Dermis blood vessel endothelial cell (primary cell): ENCODE results near the gene TPPP3. TPM values are rescaled to one million over a fixed set of nuclear protein-coding genes. Genes with fewer than 3 reads are reported as not detected.

Experiments
- DNase-seq: peaks from one replicate; pipeline ENCODE4 v3.0.0; 2010
- total RNA-seq: library from RNA; depleted of rRNA; stranded (reverse); fragments of >200 nt; gene quantifications from 2 replicates; pipeline ENCODE4 v1.2.3, GENCODE V29; 2014

TPPP3 gene
- total RNA-seq, 1 donor from 2014 or later: not detected

DNA sequence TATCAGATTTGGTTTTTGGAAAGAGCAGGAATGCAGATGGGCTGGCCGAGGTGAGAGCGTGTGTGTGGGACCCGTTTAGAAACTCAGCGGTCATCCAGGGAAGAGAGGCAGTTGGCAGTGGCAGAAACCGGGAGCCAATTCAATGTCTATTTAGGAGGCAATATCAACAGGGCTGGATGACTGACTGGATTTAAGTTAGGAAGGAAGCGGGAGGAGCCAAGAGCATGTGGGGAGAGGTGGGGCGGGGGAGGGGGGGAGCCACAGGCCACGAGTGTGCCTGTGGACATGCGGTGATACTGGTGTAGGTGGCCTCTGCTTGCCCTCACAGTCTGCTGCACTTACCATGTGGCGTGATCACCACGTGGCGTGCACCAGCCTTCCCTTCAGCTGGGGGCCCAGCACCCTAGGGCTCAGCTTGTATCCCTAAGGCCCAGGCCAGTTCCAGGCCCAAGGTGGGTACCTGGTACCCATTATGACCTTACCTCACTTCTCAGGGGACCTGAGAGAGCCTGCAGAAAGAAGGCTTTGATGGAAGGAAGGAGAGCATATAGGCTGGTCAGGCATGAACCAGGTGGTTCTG is 10.8 kb upstream of the TPPP3 start:
- DNase-seq: peak; percentile 52

DNA sequence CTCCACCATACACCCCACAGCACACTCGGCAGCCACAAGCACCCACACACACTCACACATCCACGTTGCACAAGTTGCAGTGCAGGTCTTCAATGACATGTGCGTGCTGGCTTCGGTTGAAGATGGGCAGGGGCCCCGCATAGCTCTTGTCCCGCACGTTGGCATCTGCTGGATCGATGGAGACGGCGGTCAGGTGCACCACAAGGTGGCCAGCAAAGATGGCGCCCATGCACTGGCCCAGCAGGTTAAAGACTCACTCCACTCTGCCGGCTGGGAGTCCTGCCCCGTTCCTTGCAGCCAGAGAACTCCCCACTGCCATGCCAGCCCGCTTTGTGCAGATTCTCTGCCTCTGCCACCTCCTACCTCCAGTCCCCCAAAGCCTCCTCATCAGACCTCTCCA is 7.6 kb upstream of the TPPP3 start:
- no peak for DNase-seq

DNA sequence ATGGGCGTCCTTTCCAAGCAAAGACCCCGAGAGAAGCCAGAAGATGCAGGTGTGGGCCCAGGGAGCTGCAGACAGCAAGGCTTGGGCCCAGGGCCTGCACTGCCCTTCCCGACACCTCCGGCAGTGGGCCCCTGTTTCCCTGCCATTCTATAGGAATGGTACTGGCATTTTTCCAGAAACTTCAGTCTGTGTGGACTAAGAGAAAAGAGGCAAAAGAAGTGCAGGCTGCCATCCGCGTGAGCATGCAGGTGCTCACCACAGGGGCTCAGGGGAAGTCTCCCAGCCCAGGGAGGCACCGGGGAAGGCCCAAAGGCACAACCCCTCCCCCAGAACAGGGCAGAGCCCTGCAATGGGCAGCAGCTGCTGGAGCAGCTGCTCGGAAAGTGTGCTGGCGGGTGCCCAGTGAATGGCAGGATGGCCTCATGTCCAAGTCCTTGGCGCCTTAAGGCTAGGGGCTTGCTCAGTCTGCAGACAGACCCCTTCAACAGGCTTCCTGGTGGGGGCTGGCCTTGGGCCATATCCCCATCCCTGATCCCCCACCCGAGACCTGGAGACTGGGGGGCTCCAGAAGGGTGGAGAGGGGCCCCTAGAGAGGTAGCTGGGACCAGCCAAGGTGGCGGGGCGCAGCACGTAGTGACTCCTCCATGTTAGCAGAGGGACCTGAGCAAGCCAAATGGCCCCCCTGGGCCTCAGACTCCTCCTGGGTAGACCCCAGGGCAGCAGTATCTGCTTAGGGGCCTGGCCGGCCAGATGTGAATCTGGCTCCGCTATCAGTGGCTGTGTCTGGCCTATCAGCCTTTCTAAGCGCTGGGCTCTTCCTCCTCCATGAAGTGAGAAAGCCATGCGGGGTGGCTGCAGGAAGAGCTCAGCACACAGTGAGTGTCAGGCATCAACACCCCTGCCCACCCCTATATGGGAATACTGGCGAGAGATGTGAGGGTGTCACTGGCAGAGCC is 6.7 kb upstream of the TPPP3 start:
- no peak for DNase-seq

DNA sequence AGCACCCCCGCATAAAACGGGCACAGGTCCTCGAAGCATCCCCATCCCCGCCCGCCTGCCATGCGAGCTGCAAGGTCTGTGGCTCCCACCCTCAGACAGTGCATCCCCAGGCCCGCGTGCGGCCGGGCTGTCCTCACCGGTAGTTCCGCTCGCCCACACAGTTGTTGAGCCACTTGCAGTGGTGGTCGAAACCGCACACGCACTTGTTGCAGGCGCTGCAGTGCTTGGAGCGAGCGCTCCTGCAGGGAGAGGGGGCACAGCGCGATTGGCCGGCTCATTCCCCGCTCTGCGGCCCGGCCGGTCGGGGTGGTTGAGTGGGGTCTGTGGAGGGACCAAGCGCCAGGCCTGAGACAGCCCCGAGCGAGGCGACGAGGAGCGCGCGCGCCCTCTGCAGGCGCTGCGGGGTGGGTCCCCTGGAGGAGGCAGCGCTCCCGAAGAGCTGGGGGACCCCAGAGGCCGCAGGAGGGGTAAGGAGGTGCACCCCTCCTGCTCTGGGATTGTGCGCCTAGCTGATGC is 6.0 kb upstream of the TPPP3 start:
- peak; percentile 69 for DNase-seq

DNA sequence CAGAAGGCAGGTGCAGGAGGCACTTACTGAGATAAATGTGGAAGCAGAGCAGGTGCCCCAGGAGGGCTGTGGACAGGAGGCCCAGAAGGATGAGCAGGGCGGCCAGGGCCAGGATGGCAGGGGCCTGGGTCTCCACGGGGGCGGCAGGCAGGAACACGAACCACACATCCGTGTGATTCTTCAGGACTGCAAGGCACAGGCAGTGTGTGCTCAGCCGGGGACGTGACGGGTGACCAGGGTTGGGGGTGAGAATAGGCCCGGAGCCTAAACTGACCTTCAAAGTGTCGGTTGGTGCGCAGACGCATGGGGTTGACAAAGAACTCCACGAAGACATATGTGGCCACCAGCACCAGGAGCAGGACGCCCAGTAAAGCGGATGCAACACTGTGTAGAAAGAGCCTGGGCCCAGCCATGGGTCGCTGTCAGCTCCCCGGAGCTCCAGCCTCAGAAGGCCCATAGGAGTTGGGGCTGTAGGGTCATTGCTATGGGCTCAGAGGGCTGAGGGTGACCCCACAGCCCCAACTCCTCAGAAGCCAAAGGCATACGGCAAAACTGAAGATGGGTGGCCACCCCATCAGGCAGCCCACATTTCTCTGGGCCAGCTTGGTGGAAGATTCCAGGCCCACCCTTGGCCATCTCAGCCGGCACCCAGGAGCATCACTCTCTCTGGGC is 5.4 kb upstream of the TPPP3 start:
- DNase-seq: no peak

DNA sequence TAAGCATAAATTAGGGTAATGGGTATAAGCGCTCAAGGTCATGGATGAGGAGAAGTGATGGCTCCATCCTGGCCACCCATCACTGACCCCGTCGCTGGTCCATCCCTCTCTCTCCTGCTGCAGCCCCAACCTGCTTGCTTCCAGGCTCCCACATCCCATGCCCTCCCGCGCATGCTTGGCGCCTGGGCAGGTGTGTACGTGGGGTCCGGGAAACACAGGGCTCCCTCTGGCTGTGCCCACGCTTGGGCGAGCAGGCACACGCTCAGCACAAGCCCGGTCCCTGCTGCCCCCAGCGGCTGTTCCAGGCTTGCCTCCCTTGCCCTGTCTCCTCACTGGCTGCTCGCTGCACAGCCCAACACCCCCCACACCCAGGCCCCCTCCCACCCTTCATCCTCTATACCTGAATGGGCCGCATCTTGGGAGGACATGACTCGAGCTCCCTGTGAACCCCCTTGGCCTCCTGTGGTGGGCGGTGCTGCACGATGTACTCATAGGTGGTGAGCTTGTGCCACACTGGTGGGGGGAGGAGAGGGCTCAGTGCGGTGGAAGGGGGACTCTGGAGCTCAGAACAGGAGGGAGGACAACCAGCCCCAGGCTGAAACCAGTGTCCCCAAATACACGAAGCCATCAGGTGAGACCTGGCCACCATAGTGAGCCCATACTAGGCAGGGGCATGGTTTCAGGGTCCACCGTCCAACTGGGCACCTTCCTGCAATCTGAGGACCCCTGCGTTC is 4.7 kb upstream of the TPPP3 start:
- DNase-seq: no peak

DNA sequence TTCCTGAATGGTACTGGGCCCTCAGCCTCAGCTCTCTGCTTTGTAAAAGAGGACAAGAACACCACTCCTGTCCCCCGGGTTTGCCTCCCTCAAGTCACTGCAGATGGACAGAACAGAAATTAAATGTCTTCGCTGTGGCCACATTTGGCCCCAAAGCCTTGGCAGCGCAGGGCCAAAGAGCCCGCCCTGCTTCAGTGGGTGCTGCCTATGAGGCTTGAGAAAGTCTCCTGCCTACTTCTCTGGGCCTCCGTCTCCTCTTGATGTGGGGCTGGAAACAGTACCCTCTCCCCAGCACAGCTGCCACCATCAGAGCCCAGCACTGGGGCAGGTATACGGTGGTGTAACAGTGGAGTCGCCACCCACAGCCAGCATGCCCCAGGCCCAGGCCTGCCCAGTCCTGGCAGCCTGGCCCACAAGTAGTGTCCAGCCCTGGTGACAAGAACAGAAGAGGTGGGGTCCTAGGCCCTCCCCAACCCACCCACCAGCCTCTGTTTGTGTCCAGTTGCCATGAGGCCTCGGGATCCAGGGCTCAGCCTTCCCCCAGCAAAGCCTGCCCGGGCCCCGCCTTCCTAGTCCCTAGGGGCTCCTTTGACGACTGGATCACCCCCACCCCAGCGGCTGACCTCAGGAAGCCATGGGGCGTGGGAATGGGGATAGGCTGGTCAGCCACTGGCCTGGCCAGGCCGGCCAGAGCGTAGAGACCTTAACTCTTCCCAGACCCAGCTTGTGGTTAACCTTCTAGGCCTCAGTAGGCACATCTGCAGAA is 3.9 kb upstream of the TPPP3 start:
- DNase-seq: no peak

DNA sequence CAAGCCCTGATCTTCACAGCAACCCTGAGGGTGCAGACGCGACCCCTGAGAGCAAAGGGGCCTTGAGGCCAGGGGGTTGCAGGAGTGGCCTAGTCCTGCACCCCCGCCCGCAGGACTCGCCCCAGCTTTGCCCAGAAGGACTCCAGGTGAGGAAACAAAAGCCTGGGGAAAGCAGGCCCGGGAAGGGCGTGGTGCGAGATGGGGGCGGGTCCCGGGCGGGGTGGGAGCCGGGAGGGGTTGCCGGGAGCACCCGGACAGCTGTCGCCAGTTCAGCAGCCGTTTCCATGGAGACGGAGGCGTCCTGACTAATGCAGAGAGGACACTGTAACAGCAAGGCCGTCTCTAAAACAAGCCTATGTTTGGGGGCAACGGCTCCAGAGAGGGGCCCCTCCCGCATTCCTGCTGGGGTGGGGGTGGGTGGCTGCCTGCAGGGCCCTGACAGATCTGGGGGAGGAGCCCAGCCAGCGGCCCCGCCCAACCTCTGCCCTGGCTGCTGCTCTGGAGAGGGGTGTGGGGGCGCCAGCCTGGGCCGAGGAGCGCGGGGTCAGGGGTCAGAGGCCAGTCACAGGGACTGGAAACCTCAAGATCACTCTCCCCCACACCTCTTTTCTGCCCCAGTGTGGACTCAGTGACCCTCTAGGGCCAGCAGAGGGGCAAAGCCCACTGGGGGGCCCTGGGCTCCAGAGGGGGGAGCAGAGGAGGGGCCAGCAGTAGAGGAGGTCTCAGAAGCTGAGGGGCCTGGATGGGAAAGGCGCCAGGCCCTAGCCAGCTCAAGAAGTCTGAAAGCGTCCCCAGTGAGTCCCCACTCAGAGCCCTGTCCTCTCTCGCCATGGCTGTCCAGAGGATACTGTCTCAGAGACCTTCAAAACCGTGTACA is 3.1 kb upstream of the TPPP3 start:
- DNase-seq: peak; percentile 70

DNA sequence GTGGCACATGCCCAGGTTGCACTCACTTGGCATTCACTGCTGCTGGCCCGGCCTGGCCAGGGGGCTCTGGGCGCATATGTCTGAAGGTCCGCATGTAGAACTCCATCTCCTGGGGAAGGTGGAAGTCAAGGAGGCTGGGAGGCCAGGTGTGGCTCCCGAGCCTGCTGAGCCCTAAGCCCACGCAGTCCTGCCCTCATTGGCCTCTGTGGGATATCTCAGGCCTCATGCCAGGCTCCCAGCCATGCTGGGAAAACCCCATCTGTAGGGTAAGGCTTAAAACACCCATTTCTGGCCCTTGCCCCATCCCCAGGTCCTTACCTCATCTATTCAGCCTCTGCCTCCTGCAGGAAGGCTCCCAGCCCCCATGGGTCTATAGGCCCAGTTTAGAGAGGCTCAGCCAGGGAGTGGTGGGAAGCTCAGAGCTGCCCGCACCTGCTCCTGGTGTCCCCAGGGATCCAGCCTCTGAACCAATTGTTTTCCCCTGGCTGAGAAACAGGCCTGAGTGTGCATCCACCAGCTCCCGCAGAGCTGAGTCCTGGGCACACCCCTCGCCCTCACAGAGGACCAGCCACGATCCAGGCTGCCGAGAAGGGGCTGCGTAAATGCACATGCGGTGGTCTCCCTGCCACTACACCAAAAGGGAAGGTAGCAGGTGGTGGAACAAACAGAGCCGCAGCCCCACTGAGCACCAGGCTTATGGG is 2.3 kb upstream of the TPPP3 start:
- peak; percentile 41 for DNase-seq

DNA sequence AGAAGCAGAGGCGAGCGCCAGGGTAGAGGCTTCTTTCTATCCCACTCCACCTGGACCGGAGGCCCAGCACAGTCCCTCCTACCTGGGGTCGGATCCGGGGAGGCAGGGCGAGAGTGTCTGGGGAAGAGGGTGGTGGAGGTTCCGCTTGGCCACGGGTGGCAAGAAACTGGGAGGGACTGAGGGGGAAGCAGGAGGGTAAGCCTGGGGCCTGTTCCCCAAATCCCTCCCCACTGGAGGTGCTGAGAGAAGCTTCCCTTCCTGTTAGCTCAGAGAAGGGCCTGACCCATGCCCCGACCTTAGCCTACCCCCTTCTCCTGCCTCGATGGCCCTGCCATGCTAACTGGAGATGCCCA is 1.8 kb upstream of the TPPP3 start:
- no peak for DNase-seq

DNA sequence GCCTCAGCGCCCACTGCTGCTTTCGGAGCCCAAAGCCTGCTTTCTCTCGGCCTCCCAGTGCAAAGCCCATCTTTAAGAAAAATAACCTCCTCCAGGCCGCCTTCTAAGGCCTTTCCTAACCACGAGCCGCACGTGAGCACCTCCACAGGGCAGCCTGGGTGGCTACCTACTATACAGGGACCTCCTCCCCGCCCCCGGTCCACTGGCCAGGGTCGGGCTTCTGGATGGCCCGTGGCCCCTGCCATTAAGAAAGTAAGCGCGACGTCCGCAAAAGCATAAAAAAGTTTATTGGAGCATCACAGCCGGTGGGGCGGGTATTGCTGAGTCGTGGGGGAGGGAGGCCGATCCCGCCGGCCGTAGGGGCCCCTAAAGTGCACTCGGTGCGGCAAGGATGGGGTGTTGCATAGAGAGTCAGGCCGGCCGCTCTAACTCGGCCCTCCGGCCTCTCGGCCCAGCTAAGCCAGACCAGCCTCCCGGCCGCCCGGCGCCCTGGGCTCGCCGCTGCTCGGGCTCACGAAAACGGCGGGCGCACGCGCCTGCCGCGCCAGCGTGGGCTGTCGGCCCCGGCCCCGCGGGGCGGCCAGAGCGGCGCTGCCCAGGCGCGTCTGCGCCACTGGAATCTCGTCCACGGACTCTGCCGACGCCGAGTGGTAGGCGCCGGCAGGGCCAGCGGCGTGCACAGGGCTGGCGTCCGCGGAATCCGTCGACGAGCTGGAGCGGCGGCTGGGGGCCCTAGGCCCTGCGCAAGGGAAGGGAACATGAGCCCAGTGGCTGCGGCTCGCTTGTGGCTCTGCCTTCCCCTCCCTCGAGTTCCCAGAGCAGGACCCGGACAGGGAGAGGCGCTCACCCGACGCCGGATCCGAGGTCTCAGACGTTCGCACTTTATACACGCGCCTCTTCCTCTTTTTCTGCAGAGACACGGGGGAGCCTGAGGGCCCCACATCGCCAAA is 1.1 kb upstream of the TPPP3 start:
- peak; percentile 32 for DNase-seq

DNA sequence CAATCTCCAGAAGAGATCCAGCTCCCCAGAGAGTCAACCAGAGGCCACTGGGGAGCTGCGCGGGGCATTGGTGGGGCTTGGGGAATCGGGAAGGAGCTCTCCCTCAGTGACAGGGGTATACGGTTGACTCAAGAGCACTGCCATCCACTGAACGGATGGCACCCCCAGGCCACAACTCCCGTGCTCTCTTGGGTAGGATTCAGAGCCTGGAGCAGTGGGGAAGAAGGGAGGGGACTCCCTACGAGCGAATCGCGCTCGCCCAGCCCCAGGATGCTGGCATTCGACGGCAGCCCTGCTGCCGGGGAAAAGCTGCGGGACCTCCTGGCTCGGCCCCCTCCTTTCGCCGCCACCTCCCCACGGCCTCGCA is 473 bp upstream of the TPPP3 start:
- DNase-seq: peak; percentile 30

DNA sequence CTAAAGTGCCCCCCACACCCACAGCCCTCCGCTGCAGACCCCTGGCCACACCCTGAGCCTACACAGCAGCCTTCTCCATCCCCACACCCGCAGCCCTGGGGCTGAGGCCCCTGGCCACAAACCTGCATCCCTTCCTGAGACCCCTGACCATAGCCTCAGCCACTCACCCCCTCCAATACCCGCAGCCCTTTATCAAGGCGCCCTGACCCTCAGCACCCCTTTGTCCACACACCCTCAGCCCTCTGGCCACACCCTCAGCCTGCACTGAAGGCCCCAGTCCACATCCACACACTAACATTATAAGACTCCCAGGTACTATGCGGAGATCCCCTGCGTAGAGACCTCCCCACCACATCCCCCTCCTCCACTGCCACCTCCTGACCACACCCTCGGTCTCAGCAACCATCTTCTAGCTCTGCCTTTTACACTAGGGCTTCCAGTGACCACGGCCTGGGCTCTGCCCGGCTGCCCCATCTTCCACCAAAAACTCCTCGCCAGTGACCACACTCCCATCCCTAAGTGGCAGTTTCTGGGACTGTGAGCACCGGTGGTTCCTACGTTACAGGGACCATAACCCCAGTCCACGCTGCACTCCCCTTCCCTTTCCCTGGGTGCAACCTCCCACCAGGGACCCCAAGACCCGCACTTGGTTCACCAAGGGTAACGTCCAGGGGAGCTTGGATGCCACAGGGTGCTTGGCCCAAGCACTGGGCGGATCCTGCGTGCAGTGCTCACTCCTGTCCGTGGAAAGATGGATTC is 818 bp downstream of the TPPP3 start:
- DNase-seq: no peak

DNA sequence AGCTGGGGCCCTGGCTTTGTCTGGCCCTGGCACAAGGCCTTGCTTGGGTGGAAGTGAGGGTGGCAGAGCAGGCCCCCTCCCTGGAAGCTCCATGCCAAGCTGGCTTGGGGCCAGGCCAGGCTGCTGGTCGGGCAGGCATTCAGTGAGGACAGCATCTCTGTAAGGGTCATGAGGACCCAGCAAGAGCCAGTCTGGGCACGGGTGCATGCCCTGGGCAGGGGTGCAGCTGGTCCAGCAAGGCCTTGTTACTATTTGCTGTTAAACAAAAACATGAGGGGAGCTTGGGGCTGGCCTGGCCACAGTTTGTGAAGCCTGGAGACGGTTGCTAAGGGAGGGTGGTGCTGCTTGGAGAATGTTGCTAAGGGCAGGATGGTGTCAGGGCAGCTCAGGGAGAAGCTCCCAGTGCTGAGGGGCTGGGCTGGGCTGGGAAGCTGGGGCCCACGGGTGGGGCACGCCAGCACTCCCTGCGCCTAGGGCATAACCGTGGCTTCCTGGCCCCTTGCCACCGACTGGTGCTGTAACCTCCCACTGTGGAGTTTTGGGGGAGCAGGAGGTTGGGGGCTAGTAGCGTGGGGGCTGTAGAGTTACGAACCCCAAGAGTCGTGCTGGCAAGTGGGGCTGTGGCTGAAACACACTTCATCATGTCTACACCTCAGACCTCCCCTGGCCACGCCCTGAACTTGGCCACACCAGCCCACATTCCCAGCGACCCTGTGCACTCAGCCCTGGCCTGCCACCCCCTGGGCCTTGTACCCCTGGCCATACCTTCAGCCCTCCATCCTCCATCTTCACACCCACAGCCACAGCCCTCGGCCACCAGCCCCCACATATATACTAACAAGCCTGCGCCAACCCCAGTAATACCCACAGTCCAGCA is 1.6 kb downstream of the TPPP3 start:
- no peak for DNase-seq

DNA sequence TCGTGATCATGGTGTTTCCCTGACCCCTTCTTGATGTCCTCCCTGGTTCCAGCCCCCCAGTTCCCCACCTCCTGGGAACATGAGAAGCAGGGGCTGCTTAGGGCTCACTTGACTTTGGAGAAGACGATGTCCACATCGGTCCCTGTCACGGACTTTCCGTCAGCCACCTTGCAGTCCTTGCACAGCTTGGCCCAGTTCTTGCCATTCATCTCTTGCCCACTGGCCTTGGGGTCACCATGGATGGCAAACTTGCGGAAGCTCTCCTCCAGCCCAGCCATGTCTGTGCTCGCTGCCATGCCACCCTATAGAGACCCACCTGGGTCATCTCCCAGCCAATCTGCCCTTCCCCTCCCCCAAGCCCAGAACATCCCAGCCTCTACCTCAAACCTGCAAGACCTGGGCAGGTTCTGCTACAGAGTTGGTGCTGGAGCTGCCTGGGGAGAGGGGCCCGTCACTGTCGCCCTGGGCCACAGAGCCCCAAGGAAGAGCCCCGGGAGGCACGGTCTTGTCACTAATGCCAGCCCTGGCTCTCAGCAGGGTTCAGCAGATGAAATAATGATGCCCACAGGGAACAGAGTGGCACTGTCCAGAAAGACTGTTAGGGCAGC is 2.4 kb downstream of the TPPP3 start:
- no peak for DNase-seq

DNA sequence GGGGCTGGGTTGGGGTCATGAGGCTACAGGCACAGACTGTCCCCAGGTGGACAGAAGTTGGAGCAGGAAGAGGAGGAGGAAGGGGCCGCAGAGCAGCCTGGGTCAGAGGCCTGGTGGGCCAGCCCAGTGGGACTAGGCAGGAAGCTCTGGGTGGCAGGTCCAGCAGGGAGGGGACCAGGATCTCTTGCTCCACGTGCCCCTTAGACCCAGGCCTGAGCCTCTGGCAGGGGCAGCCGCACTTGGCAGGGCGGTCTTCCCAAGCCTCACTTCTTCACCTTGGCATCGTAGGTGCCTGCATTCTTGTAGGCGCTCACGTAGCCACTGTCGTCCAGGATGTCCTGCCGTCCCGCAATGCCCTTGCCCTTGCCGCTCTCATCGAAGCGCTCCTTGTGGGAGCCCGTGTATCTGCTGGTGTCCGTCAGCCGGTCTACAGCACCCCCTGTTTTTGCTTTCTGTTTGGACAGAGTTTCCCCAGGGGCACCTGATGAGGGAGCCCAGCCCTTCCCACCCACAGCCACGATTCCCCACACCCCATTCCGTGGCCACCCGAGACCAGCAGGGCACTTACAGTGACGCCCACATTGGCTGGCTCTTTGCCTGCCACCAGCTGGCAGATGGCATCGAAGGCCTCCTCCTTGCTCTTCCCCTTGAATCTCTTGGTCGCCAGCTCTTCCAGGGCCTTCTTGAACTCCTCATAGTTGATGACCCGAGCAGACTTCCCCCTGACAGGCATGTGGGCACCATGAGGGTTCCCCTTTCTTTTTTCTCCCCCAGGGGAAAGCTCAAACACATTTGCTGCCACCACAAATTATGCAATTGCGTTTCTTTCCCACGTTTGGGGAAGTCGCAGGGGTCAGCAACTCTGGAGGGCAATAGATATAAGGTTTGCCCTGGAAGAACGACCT is 3.1 kb downstream of the TPPP3 start:
- DNase-seq: no peak
